Upper lobe of right lung (tissue), 1 donor: Measurements from ENCODE around the gene SRSF10. TPM values are rescaled to one million over a fixed set of nuclear protein-coding genes. Genes with fewer than 3 reads are reported as not detected.

Experiments
- ATAC-seq: fragments of 200-7000 bp; cut with Tn5 transposase; one replicate; pipeline ENCODE4 v1.9.1; 2020; ENCODE audit warnings: mild to moderate bottlenecking, moderate library complexity
- DNase-seq: peaks from one replicate; pipeline ENCODE4 v3.0.0-alpha.2; 2020
- H3K27ac ChIP-seq: fragments of 200-600 bp; one replicate; pipeline ENCODE4 v1.8.0; 2022
- H3K27me3 ChIP-seq: fragments of 200-600 bp; one replicate; pipeline ENCODE4 v1.8.0; 2022; ENCODE audit warnings: mild to moderate bottlenecking
- H3K36me3 ChIP-seq: fragments of 200-600 bp; one replicate; pipeline ENCODE4 v1.8.0; 2022
- H3K4me1 ChIP-seq: fragments of 200-600 bp; one replicate; pipeline ENCODE4 v1.8.0; 2022
- H3K4me3 ChIP-seq: fragments of 200-600 bp; one replicate; pipeline ENCODE4 v1.8.0; 2022; ENCODE audit warnings: mild to moderate bottlenecking
- H3K9me3 ChIP-seq: fragments of 200-600 bp; one replicate; pipeline ENCODE4 v1.8.0; 2022
- intact Hi-C: fragments of 100-400 bp; cut with DNase I; formaldehyde crosslinking; loops from one replicate; pipeline ENCODE4 v1.11.0; 2022
- microRNA-seq: library from miRNA; unstranded; fragments of <30 nt; microRNA quantifications from one replicate; pipeline ENCODE4 v1.2.0, GENCODE V29; 2020; ENCODE audit warnings: borderline microRNAs expressed
- total RNA-seq: library from RNA; stranded (reverse); fragmentation: NEBNext Ultra II Directional; extraction: Animal tissue kit (Norgen Biotek cat#: 25700); gene quantifications from one replicate; pipeline ENCODE4 v1.2.1, GENCODE V29; 2021
- TF ChIP-seq, protein P1 (sequence below): fragments of 200-600 bp; IDR thresholded peaks from one replicate; pipeline ENCODE4 v1.8.0; 2022; ENCODE audit warnings: antibody characterized with exemption
- donor health status: DM: no; HTN: yes; CAD: no; lungs with severe emphysema.

The SRSF10 gene
- total RNA-seq, 1 donor from 2014 or later, result 96.0 TPM

DNA sequence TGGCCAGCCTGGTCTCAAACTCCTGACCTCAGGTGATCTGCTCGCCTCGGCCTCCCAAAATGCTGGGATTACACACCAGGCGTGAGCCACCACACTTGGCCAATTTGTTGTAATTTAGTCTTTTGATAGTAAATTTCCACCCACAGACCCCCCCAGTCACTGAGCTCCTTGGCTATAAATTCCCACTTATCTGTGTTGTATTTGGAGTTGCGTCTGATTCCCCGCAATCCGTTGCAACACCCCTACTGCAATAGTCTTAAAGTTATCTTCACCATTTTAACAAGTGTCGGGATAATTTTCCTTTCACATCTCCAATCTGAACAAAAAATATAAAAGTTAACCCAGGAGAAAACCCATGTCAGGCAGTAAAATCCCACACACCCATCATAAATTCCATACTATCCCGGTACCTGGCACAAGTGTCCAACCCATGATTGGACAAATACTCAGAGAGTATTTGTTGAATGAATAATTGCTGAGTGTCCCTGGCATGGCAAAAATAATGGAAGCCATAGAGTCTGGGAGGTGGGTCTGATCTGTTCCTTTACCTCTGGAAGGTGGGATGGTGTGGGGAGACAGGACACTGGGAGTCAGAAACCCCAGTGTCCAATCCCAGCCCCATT is 57.7 kb downstream of the SRSF10 start:
- Histone ChIP-seq H3K36me3 (no peaks in the 10 kb centered on the region), H3K27ac (no peak overlapping the region), H3K27me3 (no peaks in the 10 kb centered on the region), H3K4me3 (no peak overlapping the region), H3K9me3 (no peaks in the 10 kb centered on the region), H3K4me1 (peaks cover 12% of the 10 kb centered on the region)
- ATAC-seq, result no peak
- intact Hi-C loops, result no loop called here
- TF ChIP-seq, protein P1, sequence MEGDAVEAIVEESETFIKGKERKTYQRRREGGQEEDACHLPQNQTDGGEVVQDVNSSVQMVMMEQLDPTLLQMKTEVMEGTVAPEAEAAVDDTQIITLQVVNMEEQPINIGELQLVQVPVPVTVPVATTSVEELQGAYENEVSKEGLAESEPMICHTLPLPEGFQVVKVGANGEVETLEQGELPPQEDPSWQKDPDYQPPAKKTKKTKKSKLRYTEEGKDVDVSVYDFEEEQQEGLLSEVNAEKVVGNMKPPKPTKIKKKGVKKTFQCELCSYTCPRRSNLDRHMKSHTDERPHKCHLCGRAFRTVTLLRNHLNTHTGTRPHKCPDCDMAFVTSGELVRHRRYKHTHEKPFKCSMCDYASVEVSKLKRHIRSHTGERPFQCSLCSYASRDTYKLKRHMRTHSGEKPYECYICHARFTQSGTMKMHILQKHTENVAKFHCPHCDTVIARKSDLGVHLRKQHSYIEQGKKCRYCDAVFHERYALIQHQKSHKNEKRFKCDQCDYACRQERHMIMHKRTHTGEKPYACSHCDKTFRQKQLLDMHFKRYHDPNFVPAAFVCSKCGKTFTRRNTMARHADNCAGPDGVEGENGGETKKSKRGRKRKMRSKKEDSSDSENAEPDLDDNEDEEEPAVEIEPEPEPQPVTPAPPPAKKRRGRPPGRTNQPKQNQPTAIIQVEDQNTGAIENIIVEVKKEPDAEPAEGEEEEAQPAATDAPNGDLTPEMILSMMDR, result no peak
- DNase-seq, result no peak

DNA sequence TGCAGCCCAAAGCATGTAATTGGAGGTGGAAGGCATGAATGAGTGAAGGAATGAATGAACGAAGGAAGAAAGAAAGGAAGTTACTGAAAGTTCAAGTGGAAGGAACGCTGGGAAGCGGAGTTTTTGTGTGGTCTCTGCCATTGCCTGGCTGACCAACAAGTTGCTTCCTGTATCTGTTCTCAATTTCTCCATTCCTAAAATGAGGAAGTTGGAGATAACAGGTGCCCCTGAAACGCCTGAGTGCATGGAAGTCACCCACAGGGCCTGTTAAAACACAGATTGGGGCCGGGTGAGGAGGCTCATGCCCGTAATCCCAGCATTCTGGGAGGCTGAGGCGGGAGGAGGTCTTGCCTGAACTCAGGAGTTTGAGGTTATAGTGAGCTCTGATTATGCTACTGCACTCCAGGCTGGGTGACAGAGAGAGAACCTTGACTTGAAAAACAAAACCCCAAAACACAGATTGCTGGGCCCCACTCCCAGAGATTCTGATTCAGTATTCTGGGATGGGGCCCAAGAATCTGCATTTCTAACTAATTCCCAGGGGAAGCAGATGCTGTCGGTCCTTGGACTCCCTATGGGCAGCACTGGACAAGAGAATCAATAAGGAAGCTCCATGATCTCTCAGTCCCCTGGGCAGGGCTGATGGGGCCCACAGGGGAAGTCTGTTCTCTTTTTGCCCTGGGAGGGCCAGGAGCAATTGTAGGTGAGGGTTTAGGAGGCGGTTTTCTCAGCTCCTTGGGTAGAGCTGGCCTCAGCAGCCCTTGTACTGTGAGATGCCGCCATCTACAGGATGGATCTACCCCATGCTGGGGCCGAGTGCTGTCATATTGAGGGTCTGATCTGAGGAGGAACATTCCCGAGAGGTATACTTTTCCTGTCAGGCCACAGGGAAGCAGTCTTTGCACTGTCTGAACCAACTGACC is 63.7 kb downstream of the SRSF10 start:
- intact Hi-C loops, result loop anchor here (10.0 kb wide), 1 partner anchor 152 kb away; no protein-coding TSS in a partner anchor

DNA sequence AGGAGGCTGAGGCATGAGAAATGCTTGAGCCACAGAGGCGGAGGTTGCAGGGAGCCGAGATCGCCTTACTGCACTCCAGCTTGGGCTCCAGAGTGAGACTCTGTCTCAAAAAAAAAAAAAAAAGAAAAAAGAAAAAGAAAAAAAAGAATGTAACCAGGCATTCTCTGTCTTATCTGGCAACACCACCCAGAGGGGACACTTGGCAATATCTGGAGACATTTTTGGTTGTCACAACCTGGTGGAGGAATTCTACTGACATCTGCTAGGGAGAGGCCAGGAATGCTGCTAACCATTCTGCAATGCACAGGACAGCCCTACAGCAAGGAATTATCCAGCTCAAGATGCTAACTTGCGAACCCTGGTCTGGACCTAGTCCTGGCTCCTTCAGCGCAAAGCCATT is 64.7 kb downstream of the SRSF10 start:
- TF ChIP-seq, protein P1, result no peak
- H3K4me3 ChIP-seq, result no peak overlapping the region
- H3K27me3 ChIP-seq, result no peaks in the 10 kb centered on the region
- peaks cover 8% of the 10 kb centered on the region for H3K4me1 ChIP-seq
- DNase-seq (no peak), ATAC-seq (no peak)
- H3K36me3 ChIP-seq, result no peaks in the 10 kb centered on the region
- H3K27ac ChIP-seq, result no peak overlapping the region
- intact Hi-C loops, result loop anchor here (10.0 kb wide), 1 partner anchor 151 kb away; no protein-coding TSS in a partner anchor
- no peaks in the 10 kb centered on the region for H3K9me3 ChIP-seq

More for the DNA sequence above, 63.7 kb downstream of the SRSF10 start:
- Histone ChIP-seq H3K27ac (no peak overlapping the region), H3K4me3 (no peak overlapping the region), H3K4me1 (peaks cover 12% of the 10 kb centered on the region), H3K9me3 (no peaks in the 10 kb centered on the region), H3K27me3 (no peaks in the 10 kb centered on the region), H3K36me3 (no peaks in the 10 kb centered on the region)
- ATAC-seq (peak; percentile 97), DNase-seq (peak; percentile 81)
- TF ChIP-seq, protein P1, result peak; percentile 64

DNA sequence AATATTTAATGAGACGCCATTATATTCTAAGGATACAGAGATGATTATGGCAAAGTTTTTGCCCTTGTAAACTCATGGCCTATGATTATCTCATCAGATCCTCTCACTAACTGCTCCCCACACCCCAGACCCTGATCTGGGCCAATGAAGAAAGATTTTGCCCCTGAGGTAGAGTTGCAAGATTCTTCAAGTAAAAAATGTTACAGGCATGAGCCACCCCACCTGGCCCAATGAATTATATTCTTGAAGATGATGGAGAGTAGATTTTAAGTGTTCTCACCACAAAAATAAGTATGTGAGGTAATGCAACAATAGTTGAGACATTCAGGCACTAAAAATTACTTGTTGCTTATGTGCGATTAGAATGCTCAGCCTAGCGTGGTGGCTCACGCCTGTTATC is 65.2 kb downstream of the SRSF10 start:
- H3K4me1 ChIP-seq, result peaks cover 4% of the 10 kb centered on the region
- H3K9me3 ChIP-seq, result no peaks in the 10 kb centered on the region
- ATAC-seq (no peak), DNase-seq (no peak)
- no peak overlapping the region for H3K4me3 ChIP-seq
- no peak overlapping the region for H3K27ac ChIP-seq
- no peaks in the 10 kb centered on the region for H3K27me3 ChIP-seq
- TF ChIP-seq, protein P1, result no peak
- intact Hi-C loops, result loop anchor here (10.0 kb wide), 1 partner anchor 150 kb away; no protein-coding TSS in a partner anchor
- H3K36me3 ChIP-seq, result no peaks in the 10 kb centered on the region

Small RNA genes lying within 50 kb of the gene (microRNA-seq; reads per million reads assigned to microRNA genes)
- not detected for gene MIR378F

Other genes starting within 250 kb of the SRSF10 start
- gene ELOA, start 236.9 kb downstream of the SRSF10 start, total RNA-seq, result 66.2 TPM
- 46.5 TPM for gene PITHD1, start 201.9 kb downstream of the SRSF10 start, total RNA-seq
- gene LYPLA2, start 189.2 kb downstream of the SRSF10 start, total RNA-seq, result 45.9 TPM
- gene GALE, start 179.6 kb downstream of the SRSF10 start, total RNA-seq, result 62.9 TPM
- 40.1 TPM for gene HMGCL, start 154.9 kb downstream of the SRSF10 start, total RNA-seq
- 44.4 TPM for gene FUCA1, start 112.0 kb downstream of the SRSF10 start, total RNA-seq
- gene CNR2, start 67.0 kb downstream of the SRSF10 start, total RNA-seq, result 0.06 TPM
- 119 TPM for gene PNRC2, start 20.5 kb downstream of the SRSF10 start, total RNA-seq
- 0.69 TPM for gene MYOM3, start 131.8 kb upstream of the SRSF10 start, total RNA-seq
- 0.87 TPM for gene IL22RA1, start 162.8 kb upstream of the SRSF10 start, total RNA-seq
- 11.1 TPM for gene IFNLR1, start 207.0 kb upstream of the SRSF10 start, total RNA-seq